Ascending aorta (tissue), 2 donors: ENCODE measurements around the gene CAND2. TPM values are rescaled to one million over a fixed set of nuclear protein-coding genes. Genes with fewer than 3 reads are reported as not detected.

Source experiments
- DNase-seq, 2 donors: peaks; one replicate each; pipeline ENCODE4 v3.0.0-alpha.2; 2019; ENCODE audit warnings: low spot score in 2 of 2
- H3K27ac ChIP-seq, 2 donors: fragments of 200-600 bp; sonication (generic); one replicate each; pipeline ENCODE4 v1.5.1; 2016 to 2017; ENCODE audit warnings: mild to moderate bottlenecking in 1 of 2
- H3K27me3 ChIP-seq: fragments of 200-600 bp; sonication (generic); one replicate; pipeline ENCODE4 v1.5.1; 2017
- H3K36me3 ChIP-seq, 2 donors: fragments of 200-600 bp; sonication (generic); one replicate each; pipeline ENCODE4 v1.5.1; 2016
- H3K4me1 ChIP-seq, 2 donors: fragments of 200-600 bp; sonication (generic); one replicate each; pipeline ENCODE4 v1.5.1; 2016 to 2017; ENCODE audit warnings: mild to moderate bottlenecking in 1 of 2
- H3K4me3 ChIP-seq, 2 donors: fragments of 200-600 bp; sonication (generic); one replicate each; pipeline ENCODE4 v1.5.1; 2016 to 2017; ENCODE audit warnings: mild to moderate bottlenecking in 1 of 2
- H3K9me3 ChIP-seq, 2 donors: fragments of 200-600 bp; sonication (generic); one replicate each; pipeline ENCODE4 v1.5.1; 2016
- CTCF ChIP-seq, 3 experiments: fragments of 200-600 bp in 2 of 3; fragments of 450-650 bp in 1 of 3; sonication (generic) in 2 of 3; IDR thresholded peaks; one replicate each; pipeline ENCODE4 v1.5.1; 2016 to 2019; ENCODE audit warnings: antibody characterized with exemption in 3 of 3, mild to moderate bottlenecking in 1 of 3, moderate library complexity in 1 of 3
- intact Hi-C: fragments of 100-400 bp; cut with DNase I; formaldehyde crosslinking; loops from one replicate; pipeline ENCODE4 v1.15.1; 2023
- total RNA-seq: library from RNA; depleted of rRNA; stranded (reverse); fragments of >200 nt; gene quantifications from one replicate; pipeline ENCODE4 v1.1.0, GENCODE V29; 2016

The CAND2 gene
- total RNA-seq, 1 donor from 2014 or later = 14.4 TPM

DNA sequence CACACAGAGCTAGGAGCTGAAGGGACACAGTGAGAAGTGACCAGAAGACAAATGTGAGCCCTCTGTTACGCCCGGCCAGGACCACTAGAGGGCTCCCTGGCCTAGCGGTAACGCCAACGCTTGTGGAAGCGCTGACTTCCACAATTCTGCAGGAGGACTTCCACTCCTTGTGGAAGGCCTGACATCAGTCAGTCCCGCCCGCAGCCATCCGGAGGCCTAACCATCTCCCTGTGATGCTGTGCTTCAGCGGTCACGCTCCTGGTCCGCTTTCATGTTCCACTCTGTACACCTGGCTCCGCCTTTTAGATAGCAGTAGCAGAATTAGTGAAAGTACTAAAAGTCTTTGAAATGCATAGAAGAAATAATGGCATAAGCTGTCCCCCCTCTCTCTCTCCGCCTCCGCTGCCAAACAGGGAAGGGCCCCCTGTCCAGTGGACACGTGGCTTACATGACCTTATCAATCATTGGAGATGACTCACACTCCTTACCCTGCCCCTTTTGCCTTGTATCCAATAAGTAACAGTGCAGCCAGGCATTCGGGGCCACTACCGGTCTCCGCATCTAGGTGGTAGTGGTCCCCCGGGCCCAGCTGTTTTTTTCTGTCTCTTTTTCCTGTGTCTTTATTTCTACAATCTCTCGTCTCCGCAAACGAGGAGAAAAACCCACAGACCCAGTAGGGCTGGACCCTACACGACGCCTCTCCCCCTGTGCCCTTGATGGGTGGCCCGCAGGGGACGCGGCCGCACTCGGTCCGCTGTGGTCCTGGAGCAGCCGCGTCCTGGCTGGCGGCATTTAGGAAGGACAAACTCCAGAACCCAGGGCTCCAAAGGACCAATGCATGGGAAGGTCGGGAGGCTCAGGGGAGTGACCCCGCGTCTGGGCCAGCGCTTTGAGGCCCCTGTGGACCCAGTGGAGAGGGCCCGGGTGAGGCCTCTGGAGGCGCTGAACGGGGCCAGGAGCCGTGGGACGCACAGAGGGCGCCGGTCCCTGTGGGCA lies 71.9 kb downstream of the CAND2 start:
- no peaks in the 10 kb centered on the region for H3K27me3 ChIP-seq
- intact Hi-C loops = loop anchor here (1.0 to 10.0 kb wide), 5 partner anchors 24 to 586 kb away; partner anchors contain the start of gene RPL32
- TF ChIP-seq CTCF (IDR thresholded peaks at IDR 0.05) = peak; percentile 90 to 96 (median 91)
- DNase-seq = peak; percentile 53 to 94
- H3K4me3 ChIP-seq = peak overlapping the region; percentile 20 to 30
- H3K9me3 ChIP-seq = no peaks in the 10 kb centered on the region
- H3K4me1 ChIP-seq = peaks cover 3 to 15% of the 10 kb centered on the region in 2 donors
- no peaks in the 10 kb centered on the region for H3K36me3 ChIP-seq
- no peak overlapping the region for H3K27ac ChIP-seq

DNA sequence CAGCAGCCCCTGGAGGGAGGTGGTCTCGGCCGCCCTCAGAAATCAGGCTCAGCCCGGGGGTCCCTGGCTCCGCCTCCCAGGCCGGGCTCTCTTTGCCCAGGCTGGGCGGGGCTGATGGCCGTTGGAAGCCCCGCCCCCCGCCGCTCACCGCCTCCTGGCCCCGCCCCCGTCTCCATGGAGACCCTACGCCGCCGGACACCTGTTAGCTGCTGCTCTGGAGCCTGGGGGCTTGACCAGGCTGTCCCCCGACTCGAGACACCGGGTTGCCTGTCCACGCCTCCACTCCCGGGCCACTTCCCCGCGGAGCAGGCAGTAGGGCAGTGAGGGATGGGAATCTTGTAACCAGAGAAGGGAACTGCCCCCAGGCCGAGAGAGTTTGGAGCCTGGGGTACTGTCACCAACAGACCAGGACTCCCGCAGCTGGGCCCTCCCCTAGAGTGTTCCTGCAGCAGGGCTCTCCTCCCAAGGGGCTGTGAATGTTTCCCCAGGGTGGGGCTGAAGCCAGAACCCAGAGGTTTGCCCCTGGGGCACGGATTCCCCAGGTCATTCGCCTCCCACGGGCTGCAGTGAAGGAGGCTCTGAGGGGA lies 72.6 kb downstream of the CAND2 start:
- Histone ChIP-seq H3K4me3 (peak overlapping the region; percentile 20 to 30), H3K4me1 (peaks cover 3 to 15% of the 10 kb centered on the region in 2 donors), H3K27ac (no peak overlapping the region), H3K9me3 (no peaks in the 10 kb centered on the region), H3K36me3 (no peaks in the 10 kb centered on the region), H3K27me3 (no peaks in the 10 kb centered on the region)
- intact Hi-C loops = loop anchor here (2.0 to 10.0 kb wide), 3 partner anchors 28 to 586 kb away; partner anchors contain the start of gene RPL32
- DNase-seq = no peak
- no peak for TF ChIP-seq CTCF (IDR thresholded peaks at IDR 0.05)

DNA sequence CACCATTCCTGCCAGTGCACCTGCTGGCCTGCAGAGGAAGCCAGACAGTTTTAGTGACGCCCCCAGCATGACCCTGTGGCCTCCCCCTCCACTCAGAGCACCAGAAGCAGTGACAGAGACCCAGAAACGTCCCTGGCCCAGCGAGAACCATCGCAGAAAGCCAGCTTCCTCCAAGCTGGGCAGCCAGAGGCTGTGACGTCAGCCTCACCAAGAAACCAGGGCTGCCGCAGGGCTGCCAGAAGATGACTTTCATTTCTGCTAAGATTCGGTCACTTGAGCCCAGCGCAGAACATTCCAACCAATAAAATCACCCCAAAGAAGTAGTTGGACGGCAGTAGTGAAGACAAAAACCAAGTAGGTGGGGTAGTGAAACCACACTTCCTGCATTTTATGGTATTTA lies 74.5 kb downstream of the CAND2 start:
- peak overlapping the region; percentile 50 to 81 for H3K27ac ChIP-seq
- no peak overlapping the region for H3K4me3 ChIP-seq
- H3K27me3 ChIP-seq = no peaks in the 10 kb centered on the region
- H3K36me3 ChIP-seq = no peaks in the 10 kb centered on the region
- no peaks in the 10 kb centered on the region for H3K9me3 ChIP-seq
- no peak for TF ChIP-seq CTCF (IDR thresholded peaks at IDR 0.05)
- peak; percentile 37 to 88 for DNase-seq
- H3K4me1 ChIP-seq = peaks cover 3 to 19% of the 10 kb centered on the region in 2 donors
- intact Hi-C loops = no loop called here

DNA sequence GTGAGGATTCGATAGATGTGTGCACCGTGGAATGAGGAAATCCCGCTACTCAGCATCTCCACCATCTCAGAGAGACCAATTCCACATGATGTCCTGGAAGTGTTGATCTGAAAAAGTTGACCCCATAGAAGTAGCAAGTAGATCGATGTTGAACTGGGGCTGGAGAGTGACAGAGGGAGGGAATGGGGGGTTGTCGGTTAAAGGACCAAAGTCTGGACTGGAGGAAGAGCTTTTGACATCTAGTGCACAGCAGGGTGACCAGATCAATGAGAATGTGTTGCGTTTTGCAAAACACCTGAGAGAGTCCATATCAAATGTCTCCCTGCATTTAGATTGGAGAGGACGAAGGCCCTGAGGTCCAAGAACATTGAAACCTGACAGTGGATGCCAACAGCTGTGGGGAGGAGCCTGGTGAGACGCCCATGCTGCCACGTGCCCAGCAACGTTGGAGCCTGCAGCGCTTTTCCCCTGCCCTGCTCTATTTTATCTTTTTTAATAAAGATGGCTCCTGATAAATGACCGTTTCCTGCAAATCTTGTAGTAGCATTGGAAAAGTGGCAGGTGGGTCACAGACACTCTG lies 75.0 kb downstream of the CAND2 start:
- Histone ChIP-seq H3K27me3 (no peaks in the 10 kb centered on the region), H3K9me3 (no peaks in the 10 kb centered on the region), H3K36me3 (no peaks in the 10 kb centered on the region), H3K4me1 (peaks cover 3 to 21% of the 10 kb centered on the region in 2 donors), H3K27ac (no peak overlapping the region), H3K4me3 (no peak overlapping the region)
- intact Hi-C loops = no loop called here
- no peak for DNase-seq
- no peak for TF ChIP-seq CTCF (IDR thresholded peaks at IDR 0.05)

DNA sequence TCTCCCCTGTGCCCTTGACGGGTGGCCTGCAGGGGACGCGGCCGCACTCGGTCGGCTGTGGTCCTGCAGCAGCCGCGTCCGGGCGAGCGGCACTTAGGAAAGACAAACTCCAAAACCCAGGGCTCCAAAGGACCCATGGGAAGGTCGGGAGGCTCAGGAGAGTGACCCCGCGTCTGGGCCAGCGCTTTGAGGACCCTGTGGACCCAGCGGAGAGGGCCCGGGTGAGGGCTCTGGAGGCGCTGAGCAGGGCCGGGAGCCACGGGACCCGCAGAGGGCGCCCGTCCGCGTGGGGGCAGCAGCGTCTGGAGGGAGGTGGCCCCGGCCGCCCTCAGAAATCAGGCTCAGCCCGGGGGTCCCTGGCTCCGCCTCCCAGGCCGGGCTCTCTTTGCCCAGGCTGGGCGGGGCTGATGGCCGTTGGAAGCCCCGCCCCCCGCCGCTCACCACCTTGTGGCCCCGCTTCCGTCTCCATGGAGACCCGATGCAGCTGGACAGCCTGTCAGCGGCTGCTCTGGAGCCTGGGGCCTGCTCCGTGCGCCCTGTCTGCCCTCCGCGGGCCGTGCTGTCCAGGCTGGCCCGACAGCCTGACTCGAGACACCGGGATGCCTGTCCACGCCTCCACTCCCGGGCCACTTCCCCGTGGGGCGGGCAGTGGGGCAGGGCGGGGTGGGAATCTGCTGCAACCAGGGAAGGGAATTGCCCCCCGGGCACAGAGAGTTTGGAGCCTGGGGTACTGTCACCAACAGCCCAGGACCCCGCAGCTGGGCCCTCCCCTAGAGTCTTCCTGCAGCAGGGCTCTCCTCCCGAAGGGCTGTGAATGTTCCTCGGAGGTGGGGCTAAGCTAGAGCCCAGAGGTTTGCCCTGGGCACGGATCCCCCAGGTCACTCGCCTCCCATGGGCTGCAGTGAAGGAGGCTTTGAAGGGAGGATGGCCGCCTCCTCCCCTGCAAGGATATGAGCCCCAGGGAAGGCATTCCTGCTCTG lies 79.7 kb downstream of the CAND2 start:
- Histone ChIP-seq H3K4me1 (peaks cover 0 to 9% of the 10 kb centered on the region in 2 donors), H3K9me3 (no peaks in the 10 kb centered on the region), H3K27ac (no peak overlapping the region), H3K36me3 (no peaks in the 10 kb centered on the region), H3K27me3 (no peaks in the 10 kb centered on the region), H3K4me3 (peak overlapping the region; percentile 40 to 59)
- intact Hi-C loops = no loop called here
- TF ChIP-seq CTCF (IDR thresholded peaks at IDR 0.05) = peak in 1 of 3 experiments; percentile 30
- no peak for DNase-seq
